B cell (primary cell): ENCODE data around the gene MUC4. TPM values are rescaled to one million over a fixed set of nuclear protein-coding genes. Genes with fewer than 3 reads are reported as not detected.

Experiments
- ATAC-seq: fragments of 200-7000 bp; cut with Tn5 transposase; one replicate; pipeline ENCODE4 v1.10.0; 2021; ENCODE audit warnings: low read depth, mild to moderate bottlenecking, moderate number of reproducible peaks, moderate library complexity
- CTCF ChIA-PET: fragments of 350-600 bp; sonication (Branson Sonifier 250); formaldehyde crosslinking; loops from one replicate; lab custom pipeline; 2021; ENCODE audit warnings: antibody characterized with exemption, inconsistent platforms; lab: Charles Lee
- POLR2A ChIA-PET: fragments of 350-600 bp; sonication (Branson Sonifier 250); formaldehyde crosslinking; loops from one replicate; lab custom pipeline; 2021; ENCODE audit warnings: antibody characterized with exemption; lab: Charles Lee
- DNase-seq: peaks from one replicate; pipeline ENCODE4 v3.0.0; 2013
- H2AFZ ChIP-seq: 2 replicates; pipeline ENCODE4 v1.6.1; 2012; ENCODE audit warnings: mild to moderate bottlenecking, low read depth, low read length; ENCODE audit not compliant: insufficient read depth, poor library complexity, severe bottlenecking
- H3K27ac ChIP-seq, 2 donors: 1 replicate in 1 of 2; 2 replicates in 1 of 2; pipeline ENCODE4 v1.5.1; 2012 to 2013; ENCODE audit warnings: low read length in 2 of 2, mild to moderate bottlenecking in 2 of 2, moderate library complexity in 1 of 2
- H3K27me3 ChIP-seq, 4 experiments: fragments of 200-600 bp in 1 of 4; sonication (generic) in 1 of 4; replicated peaks in 1 of 4; 1 replicate in 2 of 4; 2 replicates in 2 of 4; pipeline versions ENCODE4 v1.6.1 to v1.7.0; 2013 to 2016; ENCODE audit warnings: low read length in 3 of 4, mild to moderate bottlenecking in 2 of 4, mixed read lengths in 1 of 4, moderate library complexity in 1 of 4; ENCODE audit not compliant: insufficient read depth in 4 of 4, control insufficient read depth in 3 of 4; ENCODE audit errors: control extremely low read depth in 1 of 4
- H3K36me3 ChIP-seq, 2 experiments: replicated peaks in 1 of 2; 1 replicate in 1 of 2; 2 replicates in 1 of 2; pipeline versions ENCODE4 v1.6.1 to v1.7.1; 2013; ENCODE audit warnings: low read length in 1 of 2; ENCODE audit not compliant: insufficient read depth in 2 of 2, control insufficient read depth in 1 of 2; ENCODE audit errors: control extremely low read depth in 1 of 2, extremely low read depth in 1 of 2
- H3K4me1 ChIP-seq, 2 donors: fragments of 200-600 bp in 1 of 2; sonication (generic) in 1 of 2; 1 replicate in 1 of 2; 2 replicates in 1 of 2; pipeline versions ENCODE4 v1.5.1 to v1.6.1; 2013 to 2017; ENCODE audit warnings: low read length in 2 of 2; ENCODE audit not compliant: control insufficient read depth in 2 of 2, insufficient read depth in 2 of 2
- H3K4me2 ChIP-seq: replicated peaks from 2 replicates; pipeline ENCODE3; 2012; ENCODE audit warnings: mild to moderate bottlenecking, low read depth, low read length; ENCODE audit not compliant: poor library complexity, severe bottlenecking
- H3K4me3 ChIP-seq, 5 experiments: fragments of 200-600 bp in 1 of 5; sonication (generic) in 1 of 5; 1 replicate in 3 of 5; 2 replicates in 2 of 5; pipeline versions ENCODE4 v1.5.1 to v1.7.0; 2011 to 2016; ENCODE audit warnings: low read length in 4 of 5, mild to moderate bottlenecking in 4 of 5, low read depth in 2 of 5, control low read depth in 1 of 5, moderate library complexity in 1 of 5; ENCODE audit not compliant: insufficient read depth in 1 of 5; ENCODE audit errors: control extremely low read depth in 1 of 5, extremely low read depth in 1 of 5
- H3K79me2 ChIP-seq: fragments of 200-600 bp; sonication (generic); one replicate; pipeline ENCODE4 v1.6.0; 2016; ENCODE audit warnings: low read length; ENCODE audit not compliant: control insufficient read depth, insufficient read depth
- H3K9ac ChIP-seq: fragments of 200-600 bp; sonication (generic); 2 replicates; pipeline ENCODE4 v1.6.1; 2017; ENCODE audit warnings: mild to moderate bottlenecking, low read length, moderate library complexity
- H3K9me3 ChIP-seq, 3 donors: one replicate each; pipeline versions ENCODE4 v1.6.1 to v1.7.1; 2013; ENCODE audit warnings: low read length in 2 of 3; ENCODE audit not compliant: control insufficient read depth in 2 of 3, insufficient read depth in 1 of 3; ENCODE audit errors: control extremely low read depth in 1 of 3
- H4K20me1 ChIP-seq: 2 replicates; pipeline ENCODE4 v1.6.0; 2012; ENCODE audit warnings: mild to moderate bottlenecking, low read length; ENCODE audit not compliant: insufficient read depth, control insufficient read depth, poor library complexity, severe bottlenecking
- H3K27ac Mint-ChIP-seq: one replicate; pipeline ENCODE4 v1.8.0; 2021; ENCODE audit warnings: mixed read lengths
- H3K27me3 Mint-ChIP-seq: one replicate; pipeline ENCODE4 v1.8.0; 2021; ENCODE audit warnings: mixed read lengths
- H3K4me1 Mint-ChIP-seq: one replicate; pipeline ENCODE4 v1.8.0; 2021; ENCODE audit warnings: mixed read lengths
- H3K4me3 Mint-ChIP-seq: one replicate; pipeline ENCODE4 v1.8.0; 2021; ENCODE audit warnings: mixed read lengths
- H3K9me3 Mint-ChIP-seq: one replicate; pipeline ENCODE4 v1.8.0; 2022; ENCODE audit warnings: mixed read lengths; ENCODE audit not compliant: insufficient read depth
- EZH2 ChIP-seq: IDR thresholded peaks from 2 replicates; pipeline ENCODE4 v1.6.1; 2012; ENCODE audit warnings: borderline replicate concordance, low read depth, mild to moderate bottlenecking, moderate library complexity, low read length; ENCODE audit not compliant: insufficient read depth, poor library complexity, severe bottlenecking
- WGBS: methylation state at CpG from one replicate; pipeline ENCODE4 v1.1.5; 2013; ENCODE audit warnings: missing lambda C conversion rate; ENCODE audit not compliant: insufficient coverage; 5-methylcytosine and 5-hydroxymethylcytosine counted together
- intact Hi-C: fragments of 100-400 bp; cut with micrococcal nuclease; formaldehyde crosslinking; loops from one replicate; pipeline ENCODE4 v1.10.0; 2022
- polyA plus RNA-seq: library from polyadenylated mRNA; depleted of rRNA; stranded (reverse); fragments of >200 nt; gene quantifications from 2 replicates; pipeline ENCODE4 v1.2.3, GENCODE V29; 2012
- total RNA-seq, 2 donors: library from RNA; stranded (reverse); fragments of 120-200 nt in 1 of 2; gene quantifications; 1 replicate in 1 of 2; 2 replicates in 1 of 2; pipeline versions ENCODE4 v1.2.3 to v1.2.4, GENCODE V29; 2013 to 2022
- TF ChIP-seq, protein P1 (sequence below): fragments of 200-600 bp; IDR thresholded peaks from one replicate; pipeline ENCODE4 v1.8.0; 2022; ENCODE audit warnings: antibody characterized with exemption, mild to moderate bottlenecking

The MUC4 gene
- total and polyA plus RNA-seq, 2 donors (not counting 1 experiment from before 2014, with no cell fraction given) = 0.22 to 1.2 TPM

DNA sequence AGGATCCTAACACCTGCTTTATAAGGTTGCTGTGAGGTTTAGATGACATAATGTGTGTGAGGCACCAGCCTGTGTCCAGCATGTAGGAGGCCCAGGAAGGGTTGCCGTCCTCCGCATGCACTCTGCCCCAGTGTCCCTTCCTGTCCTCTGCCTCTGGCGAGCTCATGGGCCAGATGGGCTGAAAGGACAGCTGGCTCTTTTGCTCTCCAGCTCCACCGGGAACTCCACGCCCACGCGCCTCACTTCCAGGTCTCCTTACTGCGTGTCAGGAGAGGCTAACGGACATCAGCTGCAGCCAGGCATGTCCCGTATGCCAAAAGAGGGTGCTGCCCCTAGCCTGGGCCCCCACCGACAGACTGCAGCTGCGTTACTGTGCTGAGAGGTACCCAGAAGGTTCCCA lies 78.8 kb downstream of the MUC4 start:
- Histone ChIP-seq H3K36me3 (no peaks in the 10 kb centered on the region), H3K4me2 (no peak overlapping the region), H3K79me2 (no peaks in the 10 kb centered on the region), H3K27ac (no peak overlapping the region), H3K4me3 (no peak overlapping the region), H3K4me1 (no peaks in the 10 kb centered on the region), H3K27me3 (no peaks in the 10 kb centered on the region), H2AFZ (no peak overlapping the region), H3K9me3 (no peaks in the 10 kb centered on the region), H3K9ac (no peak overlapping the region), H4K20me1 (no peaks in the 10 kb centered on the region)
- peaks cover 2% of the 10 kb centered on the region for H3K4me1 Mint-ChIP-seq
- ChIA-PET POLR2A (no interaction called here), CTCF (no interaction called here)
- no peak for DNase-seq
- H3K4me3 Mint-ChIP-seq = no peak overlapping the region
- no peak for ATAC-seq
- H3K9me3 Mint-ChIP-seq = no peaks in the 10 kb centered on the region
- intact Hi-C loops = no loop called here
- peaks cover 11% of the 10 kb centered on the region for H3K27me3 Mint-ChIP-seq
- 92% methylated on average over 12 of the region's 12 CpGs for WGBS
- TF ChIP-seq, protein P1, sequence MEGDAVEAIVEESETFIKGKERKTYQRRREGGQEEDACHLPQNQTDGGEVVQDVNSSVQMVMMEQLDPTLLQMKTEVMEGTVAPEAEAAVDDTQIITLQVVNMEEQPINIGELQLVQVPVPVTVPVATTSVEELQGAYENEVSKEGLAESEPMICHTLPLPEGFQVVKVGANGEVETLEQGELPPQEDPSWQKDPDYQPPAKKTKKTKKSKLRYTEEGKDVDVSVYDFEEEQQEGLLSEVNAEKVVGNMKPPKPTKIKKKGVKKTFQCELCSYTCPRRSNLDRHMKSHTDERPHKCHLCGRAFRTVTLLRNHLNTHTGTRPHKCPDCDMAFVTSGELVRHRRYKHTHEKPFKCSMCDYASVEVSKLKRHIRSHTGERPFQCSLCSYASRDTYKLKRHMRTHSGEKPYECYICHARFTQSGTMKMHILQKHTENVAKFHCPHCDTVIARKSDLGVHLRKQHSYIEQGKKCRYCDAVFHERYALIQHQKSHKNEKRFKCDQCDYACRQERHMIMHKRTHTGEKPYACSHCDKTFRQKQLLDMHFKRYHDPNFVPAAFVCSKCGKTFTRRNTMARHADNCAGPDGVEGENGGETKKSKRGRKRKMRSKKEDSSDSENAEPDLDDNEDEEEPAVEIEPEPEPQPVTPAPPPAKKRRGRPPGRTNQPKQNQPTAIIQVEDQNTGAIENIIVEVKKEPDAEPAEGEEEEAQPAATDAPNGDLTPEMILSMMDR = no peak
- no peak for TF ChIP-seq EZH2
- H3K27ac Mint-ChIP-seq = no peak overlapping the region

DNA sequence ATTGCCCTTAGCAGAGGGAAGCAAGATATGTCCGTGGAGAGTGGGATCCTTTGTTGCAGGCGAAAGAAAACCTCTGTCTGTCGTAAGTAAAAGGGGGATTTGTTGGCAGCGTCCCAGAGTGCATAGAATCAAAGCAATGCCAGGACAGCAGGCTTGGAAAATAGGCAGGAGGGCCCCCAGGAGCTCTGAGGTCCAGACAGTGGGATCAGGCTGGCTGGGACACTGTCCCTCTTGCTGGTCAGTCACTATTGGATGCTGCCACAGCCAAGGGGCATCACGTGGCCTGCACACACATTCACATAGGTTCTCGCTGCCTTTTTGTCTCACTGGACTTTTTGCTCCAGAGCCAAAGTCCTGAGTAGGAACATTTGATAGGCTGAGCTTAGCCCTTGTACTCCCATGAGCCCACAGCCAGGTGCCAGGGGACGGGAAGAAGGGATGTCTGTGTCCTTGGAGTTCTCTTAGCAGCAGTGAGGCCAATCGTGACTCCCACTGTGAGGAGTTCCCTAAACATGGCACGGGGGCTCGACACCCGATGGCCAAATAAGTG lies 80.3 kb downstream of the MUC4 start:
- no peak for TF ChIP-seq EZH2
- TF ChIP-seq, protein P1 = no peak
- H3K79me2 ChIP-seq = no peaks in the 10 kb centered on the region
- WGBS = 95% methylated on average over 11 of the region's 11 CpGs
- H3K4me2 ChIP-seq = no peak overlapping the region
- Mint-ChIP-seq H3K4me3 (no peak overlapping the region), H3K27me3 (peaks cover 14% of the 10 kb centered on the region), H3K9me3 (no peaks in the 10 kb centered on the region), H3K27ac (no peak overlapping the region), H3K4me1 (peaks cover 9% of the 10 kb centered on the region)
- H3K4me1 ChIP-seq = peaks cover 0 to 7% of the 10 kb centered on the region in 2 donors
- no peak for DNase-seq
- no peak overlapping the region for H3K4me3 ChIP-seq
- no peaks in the 10 kb centered on the region for H3K36me3 ChIP-seq
- no peak overlapping the region for H2AFZ ChIP-seq
- ATAC-seq = no peak
- H3K27ac ChIP-seq = no peak overlapping the region
- H4K20me1 ChIP-seq = no peaks in the 10 kb centered on the region
- no peaks in the 10 kb centered on the region for H3K9me3 ChIP-seq
- POLR2A ChIA-PET = no interaction called here
- intact Hi-C loops = no loop called here
- no peak overlapping the region for H3K9ac ChIP-seq
- no peaks in the 10 kb centered on the region for H3K27me3 ChIP-seq
- CTCF ChIA-PET = no interaction called here
